Activated CD4-positive, alpha-beta memory T cell treated with anti-CD3 and anti-CD28 coated beads for 36 hours (primary cell): ENCODE data around the gene PIF1. TPM values are rescaled to one million over a fixed set of nuclear protein-coding genes. Genes with fewer than 3 reads are reported as not detected.

Source experiments
- CTCF ChIA-PET: fragments of 350-600 bp; sonication (Branson Sonifier 250); formaldehyde crosslinking; loops from one replicate; lab custom pipeline; 2021; ENCODE audit warnings: antibody characterized with exemption, inconsistent platforms; lab: Charles Lee
- POLR2A ChIA-PET: fragments of 350-600 bp; sonication (Branson Sonifier 250); formaldehyde crosslinking; loops from one replicate; lab custom pipeline; 2021; ENCODE audit warnings: antibody characterized with exemption; lab: Charles Lee
- DNase-seq: peaks from one replicate; pipeline ENCODE4 v3.0.0-alpha.2; 2020
- H3K27ac Mint-ChIP-seq: one replicate; pipeline ENCODE4 v1.8.0; 2021; ENCODE audit warnings: mixed read lengths
- H3K27me3 Mint-ChIP-seq: one replicate; pipeline ENCODE4 v1.8.0; 2021; ENCODE audit warnings: mixed read lengths
- H3K36me3 Mint-ChIP-seq: one replicate; pipeline ENCODE4 v1.8.0; 2021; ENCODE audit warnings: mixed read lengths
- H3K4me1 Mint-ChIP-seq: one replicate; pipeline ENCODE4 v1.8.0; 2021; ENCODE audit warnings: low read depth, mixed read lengths
- H3K4me3 Mint-ChIP-seq: one replicate; pipeline ENCODE4 v1.8.0; 2021; ENCODE audit warnings: mild to moderate bottlenecking, mixed read lengths
- H3K9me3 Mint-ChIP-seq: one replicate; pipeline ENCODE4 v1.8.0; 2021; ENCODE audit warnings: mixed read lengths
- intact Hi-C: fragments of 100-400 bp; cut with micrococcal nuclease; formaldehyde crosslinking; loops from one replicate; pipeline ENCODE4 v1.15.1; 2023
- total RNA-seq, 2 experiments: library from RNA; stranded (reverse); gene quantifications; one replicate each; pipeline ENCODE4 v1.2.3, GENCODE V29; 2021

PIF1 gene
- total RNA-seq, 2 experiments from 2014 or later: 23.6 to 30.2 TPM

- H3K9me3 Mint-ChIP-seq: no peaks in the 10 kb centered on the region
- CTCF ChIA-PET: interaction anchor here (3.0 kb wide), 1 partner anchor 11 kb away, joined by 20 read pairs; no protein-coding TSS in a partner anchor
- H3K4me3 Mint-ChIP-seq: no peak overlapping the region
Observed at GRCh38 chr15:64847016-64847415, 21.6 kb upstream of the PIF1 start.

GRCh38 chr15:64845831-64846595 is 20.6 kb upstream of the PIF1 start:
- Mint-ChIP-seq H3K4me3 (no peak overlapping the region), H3K9me3 (no peaks in the 10 kb centered on the region), H3K27me3 (no peaks in the 10 kb centered on the region), H3K36me3 (peaks cover 19% of the 10 kb centered on the region), H3K4me1 (peaks cover 52% of the 10 kb centered on the region), H3K27ac (peak overlapping the region; percentile 52)
- DNase-seq: no peak
- intact Hi-C loops: no loop called here
- CTCF ChIA-PET: interaction anchor here (3.0 kb wide), 1 partner anchor 10 kb away, joined by 20 read pairs; no protein-coding TSS in a partner anchor
- POLR2A ChIA-PET: interaction anchor here (3.0 kb wide), 1 partner anchor 47 kb away, joined by 18 read pairs; no protein-coding TSS in a partner anchor

More at GRCh38 chr15:64847016-64847415, 21.6 kb upstream of the PIF1 start:
- peak overlapping the region; percentile 46 for H3K27ac Mint-ChIP-seq
- H3K27me3 Mint-ChIP-seq: no peaks in the 10 kb centered on the region
- H3K36me3 Mint-ChIP-seq: peaks cover 26% of the 10 kb centered on the region
- intact Hi-C loops: no loop called here
- peaks cover 57% of the 10 kb centered on the region for H3K4me1 Mint-ChIP-seq
- POLR2A ChIA-PET: no interaction called here
- no peak for DNase-seq

GRCh38 chr15:64845183-64845611 is 19.8 kb upstream of the PIF1 start:
- POLR2A ChIA-PET: interaction anchor here (0.6 to 3.0 kb wide), 3 partner anchors 48 to 340 kb away, joined by 3 to 18 read pairs (median 4); partner anchors contain the start of gene CLPX
- H3K36me3 Mint-ChIP-seq: peaks cover 11% of the 10 kb centered on the region

GRCh38 chr15:64844576-64845145 is 19.2 kb upstream of the PIF1 start:
- Mint-ChIP-seq H3K4me1 (peaks cover 56% of the 10 kb centered on the region), H3K36me3 (peaks cover 11% of the 10 kb centered on the region), H3K9me3 (no peaks in the 10 kb centered on the region), H3K27me3 (no peaks in the 10 kb centered on the region), H3K4me3 (peak overlapping the region; percentile 95), H3K27ac (peak overlapping the region; percentile 84)
- intact Hi-C loops: no loop called here
- ChIA-PET POLR2A (interaction anchor here (0.6 to 3.0 kb wide), 3 partner anchors 49 to 340 kb away, joined by 3 to 18 read pairs (median 4); partner anchors contain the start of gene CLPX), CTCF (interaction anchor here (0.7 to 3.0 kb wide), 4 partner anchors 9 to 60 kb away, joined by 3 to 20 read pairs (median 4); no protein-coding TSS in a partner anchor)
- peak; percentile 48 for DNase-seq

More at GRCh38 chr15:64845183-64845611, 19.8 kb upstream of the PIF1 start:
- peak overlapping the region; percentile 84 for H3K27ac Mint-ChIP-seq
- intact Hi-C loops: no loop called here
- H3K4me3 Mint-ChIP-seq: peak overlapping the region; percentile 95
- H3K4me1 Mint-ChIP-seq: peaks cover 53% of the 10 kb centered on the region
- CTCF ChIA-PET: interaction anchor here (0.7 to 3.0 kb wide), 2 partner anchors 9 to 41 kb away, joined by 4 to 20 read pairs; no protein-coding TSS in a partner anchor
- DNase-seq: no peak
- no peaks in the 10 kb centered on the region for H3K9me3 Mint-ChIP-seq
- no peaks in the 10 kb centered on the region for H3K27me3 Mint-ChIP-seq

- H3K36me3 Mint-ChIP-seq: peaks cover 9% of the 10 kb centered on the region
- peak overlapping the region; percentile 95 for H3K4me3 Mint-ChIP-seq
- intact Hi-C loops: no loop called here
- no peaks in the 10 kb centered on the region for H3K27me3 Mint-ChIP-seq
- peak overlapping the region; percentile 84 for H3K27ac Mint-ChIP-seq
- no peak for DNase-seq
- ChIA-PET CTCF (interaction anchor here (0.9 to 2.4 kb wide), 4 partner anchors 9 to 61 kb away, joined by 3 to 9 read pairs (median 4); no protein-coding TSS in a partner anchor), POLR2A (interaction anchor here (0.8 to 3.0 kb wide), 2 partner anchors 11 to 49 kb away, joined by 3 to 18 read pairs; no protein-coding TSS in a partner anchor)
- no peaks in the 10 kb centered on the region for H3K9me3 Mint-ChIP-seq
- peaks cover 59% of the 10 kb centered on the region for H3K4me1 Mint-ChIP-seq
Observed at GRCh38 chr15:64843991-64844390, 18.5 kb upstream of the PIF1 start.

- H3K27me3 Mint-ChIP-seq: no peaks in the 10 kb centered on the region
- peak overlapping the region; percentile 84 for H3K27ac Mint-ChIP-seq
- H3K4me1 Mint-ChIP-seq: peaks cover 63% of the 10 kb centered on the region
- H3K9me3 Mint-ChIP-seq: no peaks in the 10 kb centered on the region
- peaks cover 4% of the 10 kb centered on the region for H3K36me3 Mint-ChIP-seq
- CTCF ChIA-PET: interaction anchor here (2.4 kb wide), 1 partner anchor 51 kb away, joined by 9 read pairs; no protein-coding TSS in a partner anchor
- H3K4me3 Mint-ChIP-seq: peak overlapping the region; percentile 95
- peak; percentile 31 for DNase-seq
- POLR2A ChIA-PET: interaction anchor here (0.8 to 3.0 kb wide), 3 partner anchors 10 to 462 kb away, joined by 3 to 18 read pairs (median 3); partner anchors contain the start of gene RNU5B-1
- intact Hi-C loops: no loop called here
Observed at GRCh38 chr15:64842986-64843561, 17.6 kb upstream of the PIF1 start.

GRCh38 chr15:64842096-64842939 is 16.9 kb upstream of the PIF1 start:
- no peaks in the 10 kb centered on the region for H3K9me3 Mint-ChIP-seq
- POLR2A ChIA-PET: interaction anchor here (0.8 kb wide), 1 partner anchor 463 kb away, joined by 3 read pairs; the partner anchor contains the start of gene RNU5B-1

GRCh38 chr15:64841344-64842095 is 16.1 kb upstream of the PIF1 start, which contains the start of gene PLEKHO2:
TSS of gene PLEKHO2 (plus strand) at chr15:64841915. CDS start at chr15:64842017, 102 bp downstream.
- POLR2A ChIA-PET: interaction anchor here (0.8 to 1.2 kb wide), 4 partner anchors 16 to 52 kb away, joined by 4 to 8 read pairs (median 5); partner anchors contain the start of gene PIF1
- DNase-seq: peak; percentile 95
- H3K27me3 Mint-ChIP-seq: no peaks in the 10 kb centered on the region
- CTCF ChIA-PET: interaction anchor here (0.7 to 2.4 kb wide), 9 partner anchors 9 to 113 kb away, joined by 3 to 18 read pairs (median 4); no protein-coding TSS in a partner anchor
- peak within 1 kb of the TSS; percentile 95 for H3K4me3 Mint-ChIP-seq
- intact Hi-C loops: loop anchor here (1.0 to 2.0 kb wide), 2 partner anchors 17 to 52 kb away; partner anchors contain the start of gene PIF1
- peak within 1 kb of the TSS; percentile 84 for H3K27ac Mint-ChIP-seq
- peaks cover 60% of the 10 kb centered on the region for H3K4me1 Mint-ChIP-seq
- peaks cover 2% of the 10 kb centered on the region for H3K36me3 Mint-ChIP-seq
- no peaks in the 10 kb centered on the region for H3K9me3 Mint-ChIP-seq

More at GRCh38 chr15:64842096-64842939, 16.9 kb upstream of the PIF1 start:
- intact Hi-C loops: no loop called here
- CTCF ChIA-PET: interaction anchor here (2.4 kb wide), 1 partner anchor 52 kb away, joined by 9 read pairs; no protein-coding TSS in a partner anchor
- H3K36me3 Mint-ChIP-seq: peaks cover 2% of the 10 kb centered on the region
- H3K4me1 Mint-ChIP-seq: peaks cover 63% of the 10 kb centered on the region
- peak overlapping the region; percentile 95 for H3K4me3 Mint-ChIP-seq
- no peaks in the 10 kb centered on the region for H3K27me3 Mint-ChIP-seq
- peak; percentile 41 for DNase-seq
- H3K27ac Mint-ChIP-seq: peak overlapping the region; percentile 84

- Mint-ChIP-seq H3K27me3 (no peaks in the 10 kb centered on the region), H3K27ac (peak overlapping the region; percentile 84), H3K9me3 (no peaks in the 10 kb centered on the region), H3K4me3 (peak overlapping the region; percentile 80), H3K4me1 (peaks cover 62% of the 10 kb centered on the region), H3K36me3 (peaks cover 2% of the 10 kb centered on the region)
- intact Hi-C loops: loop anchor here (1.0 to 2.0 kb wide), 2 partner anchors 16 to 52 kb away; partner anchors contain the start of gene PIF1
- ChIA-PET CTCF (interaction anchor here (0.7 to 2.4 kb wide), 10 partner anchors 8 to 113 kb away, joined by 3 to 18 read pairs (median 4); no protein-coding TSS in a partner anchor), POLR2A (interaction anchor here (0.8 to 1.2 kb wide), 4 partner anchors 15 to 53 kb away, joined by 4 to 8 read pairs (median 5); partner anchors contain the start of gene PIF1)
- no peak for DNase-seq
Observed at GRCh38 chr15:64841060-64841343, 15.6 kb upstream of the PIF1 start.
